GM10266 (cell line): ENCODE data around the gene TBC1D4.

ENCODE experiments used
- DNase-seq: peaks from one replicate; pipeline ENCODE4 v3.0.0; 2012; ENCODE audit errors: extremely low spot score
- CTCF ChIP-seq: IDR thresholded peaks from 2 replicates; pipeline ENCODE4 v1.5.1; 2012; ENCODE audit warnings: mild to moderate bottlenecking, low read depth; ENCODE audit not compliant: control insufficient read depth, insufficient read depth; ENCODE audit errors: missing control alignments

TBC1D4 gene

GRCh38 chr13:75373988-75374387, 108.0 kb downstream of the TBC1D4 start:
- DNase-seq = no peak
- TF ChIP-seq CTCF = no peak

- no peak for DNase-seq
- TF ChIP-seq CTCF = no peak
Measured at GRCh38 chr13:75372923-75373841, 108.8 kb downstream of the TBC1D4 start.

GRCh38 chr13:75372517-75372916, 109.5 kb downstream of the TBC1D4 start:
- peak; percentile 63 for TF ChIP-seq CTCF
- peak; percentile 30 for DNase-seq

GRCh38 chr13:75371203-75371602, 110.8 kb downstream of the TBC1D4 start:
- no peak for TF ChIP-seq CTCF
- DNase-seq = no peak

GRCh38 chr13:75370774-75371173, 111.2 kb downstream of the TBC1D4 start:
- DNase-seq = no peak
- no peak for TF ChIP-seq CTCF

GRCh38 chr13:75369981-75370380, 112.0 kb downstream of the TBC1D4 start:
- no peak for DNase-seq

More at GRCh38 chr13:75369981-75370380, 112.0 kb downstream of the TBC1D4 start:
- no peak for TF ChIP-seq CTCF
